ENCODE results near the gene PGPEP1. TPM values are rescaled to one million over a fixed set of nuclear protein-coding genes. Genes with fewer than 3 reads are reported as not detected.
"Not testable (repeated sequence)": the region's sequence is repeated elsewhere in the genome, so short reads cannot be mapped to it uniquely, and the experiment has no call there.

PGPEP1 gene
- total RNA-seq, 1 donor: 27.2 TPM

GRCh38 chr19:18362934-18363542, 22.6 kb downstream of the PGPEP1 start:
- no peak for DNase-seq (ENCODE audit: low read depth)
- no peak overlapping the region for H3K4me3 ChIP-seq (ENCODE audit: low read depth, low read length)
- TF ChIP-seq CTCF (IDR thresholded peaks at IDR 0.05; ENCODE audit: insufficient read depth, low read length): no peak

DNA sequence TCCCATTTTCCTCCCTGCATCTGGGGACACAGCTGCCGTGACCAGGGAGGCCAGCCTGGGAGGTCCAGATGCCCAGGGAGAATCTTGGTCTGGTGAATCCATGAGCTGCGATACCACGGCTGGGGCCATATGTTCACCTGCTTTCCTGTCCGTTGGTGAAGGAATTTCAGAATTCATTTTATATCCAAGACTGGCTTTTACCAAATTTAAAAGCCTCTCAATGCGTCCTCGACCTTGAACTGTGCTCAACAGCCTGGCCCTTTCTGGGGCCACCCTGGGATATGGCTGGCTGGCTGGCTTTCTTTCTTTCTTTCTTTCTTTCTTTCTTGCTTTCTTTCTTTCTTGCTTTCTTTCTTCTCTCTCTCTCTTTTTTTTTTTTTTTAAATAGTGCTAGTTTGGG, 23.4 kb downstream of the PGPEP1 start:
- TF ChIP-seq CTCF (IDR thresholded peaks at IDR 0.05; ENCODE audit: insufficient read depth, low read length): no peak
- DNase-seq (ENCODE audit: low read depth): no peak
- H3K4me3 ChIP-seq (ENCODE audit: low read depth, low read length): no peak overlapping the region

DNA sequence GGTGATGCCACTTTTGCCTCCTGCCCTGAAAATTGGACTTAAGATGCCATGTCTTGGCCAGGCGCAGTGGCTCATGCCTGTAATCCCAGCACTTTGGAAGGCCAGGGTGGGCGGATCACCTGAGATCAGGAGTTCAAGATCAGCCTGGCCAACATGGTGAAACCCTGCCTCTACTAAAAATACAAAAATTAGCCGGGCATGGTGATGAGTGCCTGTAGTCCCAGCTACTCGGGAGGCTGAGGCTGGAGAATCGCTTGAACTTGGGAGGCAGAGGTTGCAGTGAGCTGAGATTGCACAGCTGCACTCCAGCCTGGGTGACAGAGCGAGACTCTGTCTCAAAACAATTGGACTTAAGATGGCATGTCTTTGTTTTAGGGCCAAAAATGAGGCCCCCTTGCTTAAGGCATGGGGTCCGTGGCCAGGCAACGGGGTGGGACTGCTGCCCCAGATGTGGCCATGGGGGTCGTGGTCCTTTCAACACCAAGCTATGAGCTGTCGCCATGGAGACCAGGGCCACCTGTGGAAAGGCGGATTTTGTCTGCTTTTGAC, 24.0 kb downstream of the PGPEP1 start:
- not testable (repeated sequence) for DNase-seq (ENCODE audit: low read depth); H3K4me3 ChIP-seq (ENCODE audit: low read depth, low read length)

- peak; percentile 100 for DNase-seq (ENCODE audit: low read depth)
- no peak for TF ChIP-seq CTCF (IDR thresholded peaks at IDR 0.05; ENCODE audit: insufficient read depth, low read length)
- H3K4me3 ChIP-seq (ENCODE audit: low read depth, low read length): no peak overlapping the region
Measured at GRCh38 chr19:18364826-18365528, 24.6 kb downstream of the PGPEP1 start.

DNA sequence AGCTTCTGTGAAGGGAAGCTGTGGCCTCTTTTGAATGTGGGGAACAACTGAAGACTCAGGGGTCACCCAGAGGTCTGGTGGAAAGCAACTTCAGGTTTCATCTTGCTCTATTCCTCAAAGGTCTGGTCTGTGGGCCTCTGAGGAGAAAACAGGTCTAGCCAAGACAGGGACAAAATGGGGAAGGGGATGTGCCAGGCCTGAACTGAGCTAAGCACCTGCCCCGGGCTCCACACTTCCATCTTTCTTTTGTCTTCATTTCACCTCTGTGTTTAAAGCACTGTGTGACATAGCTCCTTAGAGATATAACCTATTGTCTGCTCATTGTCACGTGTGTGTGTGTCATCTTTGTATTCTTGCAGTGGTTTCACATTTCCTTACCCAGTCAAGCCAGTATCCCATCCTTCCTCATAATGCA, 25.6 kb downstream of the PGPEP1 start:
- peak; percentile 37 for DNase-seq (ENCODE audit: low read depth)
- no peak overlapping the region for H3K4me3 ChIP-seq (ENCODE audit: low read depth, low read length)
- no peak for TF ChIP-seq CTCF (IDR thresholded peaks at IDR 0.05; ENCODE audit: insufficient read depth, low read length)

- no peak for DNase-seq (ENCODE audit: low read depth)
- no peak overlapping the region for H3K4me3 ChIP-seq (ENCODE audit: low read depth, low read length)
Measured at GRCh38 chr19:18368504-18369222, 28.3 kb downstream of the PGPEP1 start.

More at GRCh38 chr19:18368504-18369222, 28.3 kb downstream of the PGPEP1 start:
- no peak for TF ChIP-seq CTCF (IDR thresholded peaks at IDR 0.05; ENCODE audit: insufficient read depth, low read length)
